GM12892 (cell line): Measurements from ENCODE around the gene TAAR5.

Experiments
- POLR2A ChIP-seq: IDR thresholded peaks from 2 replicates; pipeline ENCODE4 v1.6.1; 2011; ENCODE audit warnings: low read depth, low read length, control low read depth
- POLR2AphosphoS5 ChIP-seq: IDR thresholded peaks from 2 replicates; pipeline ENCODE4 v1.6.1; 2011; ENCODE audit warnings: low read depth, low read length, control low read depth
- TAF1 ChIP-seq: IDR thresholded peaks from 2 replicates; pipeline ENCODE4 v1.6.1; 2011; ENCODE audit warnings: low read depth, mild to moderate bottlenecking, control low read depth, low read length, borderline replicate concordance

DNA sequence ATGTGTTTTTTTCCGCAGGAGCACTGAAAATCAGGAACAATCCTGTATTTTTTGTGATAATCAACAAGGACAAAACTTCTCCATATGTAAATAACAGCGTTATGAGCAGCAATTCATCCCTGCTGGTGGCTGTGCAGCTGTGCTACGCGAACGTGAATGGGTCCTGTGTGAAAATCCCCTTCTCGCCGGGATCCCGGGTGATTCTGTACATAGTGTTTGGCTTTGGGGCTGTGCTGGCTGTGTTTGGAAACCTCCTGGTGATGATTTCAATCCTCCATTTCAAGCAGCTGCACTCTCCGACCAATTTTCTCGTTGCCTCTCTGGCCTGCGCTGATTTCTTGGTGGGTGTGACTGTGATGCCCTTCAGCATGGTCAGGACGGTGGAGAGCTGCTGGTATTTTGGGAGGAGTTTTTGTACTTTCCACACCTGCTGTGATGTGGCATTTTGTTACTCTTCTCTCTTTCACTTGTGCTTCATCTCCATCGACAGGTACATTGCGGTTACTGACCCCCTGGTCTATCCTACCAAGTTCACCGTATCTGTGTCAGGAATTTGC lies 19.2 kb downstream of the TAAR5 start, which contains the start of gene TAAR6:
- TF ChIP-seq POLR2A (no peak), POLR2AphosphoS5 (no peak), TAF1 (no peak)
